Neural progenitor cell (in vitro differentiated cells): ENCODE results near the gene TPCN1. TPM values are rescaled to one million over a fixed set of nuclear protein-coding genes. Genes with fewer than 3 reads are reported as not detected.

ENCODE experiments used
- microRNA-seq: library from miRNA; unstranded; fragments of <30 nt; microRNA quantifications from one replicate; pipeline ENCODE4, GENCODE V29; 2016
- small RNA-seq: library from RNA; depleted of rRNA; stranded (forward); fragments of <200 nt; gene quantifications from one replicate; pipeline ENCODE3, GENCODE V24; 2015
- total RNA-seq: library from RNA; depleted of rRNA; stranded (reverse); fragments of >200 nt; gene quantifications from 2 replicates; pipeline ENCODE4 v1.2.3, GENCODE V29; 2015; ENCODE audit warnings: low replicate concordance

TPCN1 gene
- total RNA-seq, 1 donor from 2014 or later = 12.2 TPM

Small RNA genes lying within 50 kb of the gene (microRNA-seq; reads per million reads assigned to microRNA genes)
- not detected for gene MIR6762

Small RNA genes lying within 50 kb of the gene (small RNA-seq; reads per million reads assigned to genes)
- not detected for gene MIR6762
- not detected for gene RF00019

Other genes starting within 250 kb of the TPCN1 start
- gene OAS2, start 242.9 kb upstream of the TPCN1 start, total RNA-seq = 0.12 TPM in 1 of 2 replicates, not detected in the other
- 0.49 and 5.2 TPM in 2 replicates for gene DTX1, start 164.7 kb upstream of the TPCN1 start, total RNA-seq
- 0.50 and 1.4 TPM in 2 replicates for gene RASAL1, start 85.7 kb upstream of the TPCN1 start, total RNA-seq
- 0.19 TPM in 1 of 2 replicates, not detected in the other for gene CFAP73, start 71.7 kb upstream of the TPCN1 start, total RNA-seq
- gene DDX54, start 36.0 kb upstream of the TPCN1 start, total RNA-seq = 36.9 and 72.9 TPM in 2 replicates
- gene RITA1, start 35.7 kb upstream of the TPCN1 start, total RNA-seq = 13.7 and 22.5 TPM in 2 replicates
- 3.0 and 7.5 TPM in 2 replicates for gene SLC8B1, start 113.6 kb downstream of the TPCN1 start, total RNA-seq
- gene PLBD2, start 137.1 kb downstream of the TPCN1 start, total RNA-seq = 4.9 and 12.0 TPM in 2 replicates
- gene SDS, start 182.4 kb downstream of the TPCN1 start, total RNA-seq = 0.74 TPM in 1 of 2 replicates, not detected in the other
- 3.1 and 3.5 TPM in 2 replicates for gene SDSL, start 200.9 kb downstream of the TPCN1 start, total RNA-seq